Measurements from ENCODE around the gene VSIG10L.

Gene VSIG10L

DNA sequence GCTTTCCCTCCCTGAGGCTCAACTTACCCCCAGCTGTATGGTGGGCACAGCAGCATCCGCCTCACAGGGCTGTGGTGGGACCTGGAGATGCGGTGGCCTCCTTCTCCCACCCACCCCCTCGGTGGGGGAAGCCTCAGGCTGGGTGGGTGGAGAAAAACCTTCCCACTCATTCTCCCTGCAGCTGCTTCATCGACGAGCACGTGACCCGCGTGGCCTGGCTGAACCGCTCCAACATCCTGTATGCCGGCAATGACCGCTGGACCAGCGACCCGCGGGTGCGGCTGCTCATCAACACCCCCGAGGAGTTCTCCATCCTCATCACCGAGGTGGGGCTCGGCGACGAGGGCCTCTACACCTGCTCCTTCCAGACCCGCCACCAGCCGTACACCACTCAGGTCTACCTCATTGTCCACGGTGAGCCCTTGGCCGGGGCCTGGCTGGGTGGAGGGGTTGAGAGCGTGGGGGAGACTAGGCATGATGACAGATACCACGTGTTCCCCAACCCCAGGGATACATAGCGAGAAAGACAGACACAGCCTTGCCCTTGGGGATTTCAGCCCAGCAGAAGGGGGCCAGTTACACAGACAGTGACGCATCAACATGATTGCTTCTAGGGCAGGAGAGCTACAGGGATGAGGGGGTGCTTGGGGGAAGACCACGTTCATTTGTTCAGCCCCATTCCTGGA lies 18.3 kb downstream of the VSIG10L start:
- TF ChIP-seq TCF12 (IDR thresholded peaks at IDR 0.05; ENCODE audit: low read depth): no peak
- TF ChIP-seq, protein P1, sequence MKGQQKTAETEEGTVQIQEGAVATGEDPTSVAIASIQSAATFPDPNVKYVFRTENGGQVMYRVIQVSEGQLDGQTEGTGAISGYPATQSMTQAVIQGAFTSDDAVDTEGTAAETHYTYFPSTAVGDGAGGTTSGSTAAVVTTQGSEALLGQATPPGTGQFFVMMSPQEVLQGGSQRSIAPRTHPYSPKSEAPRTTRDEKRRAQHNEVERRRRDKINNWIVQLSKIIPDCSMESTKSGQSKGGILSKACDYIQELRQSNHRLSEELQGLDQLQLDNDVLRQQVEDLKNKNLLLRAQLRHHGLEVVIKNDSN (IDR thresholded peaks at IDR 0.05): no peak
- no peak for TF ChIP-seq ZBTB7A (IDR thresholded peaks at IDR 0.05; ENCODE audit: low read depth)
- TF ChIP-seq CREB1 (IDR thresholded peaks at IDR 0.05; ENCODE audit: low read depth): no peak
- no peak for TF ChIP-seq RAD21 (IDR thresholded peaks at IDR 0.05; ENCODE audit: low read depth)

DNA sequence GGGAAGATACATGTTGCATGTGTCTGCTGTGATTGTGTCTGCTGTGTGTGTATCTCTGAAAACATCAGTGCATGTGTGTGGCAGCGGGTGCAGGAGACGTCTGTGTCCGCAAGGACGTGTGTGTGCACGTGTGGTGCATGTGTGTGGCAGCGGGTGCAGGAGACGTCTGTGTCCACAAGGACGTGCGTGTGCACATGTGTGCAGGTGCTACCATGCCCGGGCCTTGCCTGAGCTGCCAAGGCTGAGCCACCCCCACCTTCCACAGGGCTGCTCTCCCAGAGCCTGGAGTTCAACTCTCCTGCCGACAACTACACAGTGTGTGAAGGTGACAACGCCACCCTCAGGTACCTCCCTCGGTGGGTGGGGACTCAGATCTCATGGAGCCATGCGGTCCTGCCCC lies 20.1 kb downstream of the VSIG10L start:
- TF ChIP-seq NFIC (IDR thresholded peaks at IDR 0.05): no peak
- TF ChIP-seq, protein P1 (IDR thresholded peaks at IDR 0.05): no peak
- TF ChIP-seq, protein P2, sequence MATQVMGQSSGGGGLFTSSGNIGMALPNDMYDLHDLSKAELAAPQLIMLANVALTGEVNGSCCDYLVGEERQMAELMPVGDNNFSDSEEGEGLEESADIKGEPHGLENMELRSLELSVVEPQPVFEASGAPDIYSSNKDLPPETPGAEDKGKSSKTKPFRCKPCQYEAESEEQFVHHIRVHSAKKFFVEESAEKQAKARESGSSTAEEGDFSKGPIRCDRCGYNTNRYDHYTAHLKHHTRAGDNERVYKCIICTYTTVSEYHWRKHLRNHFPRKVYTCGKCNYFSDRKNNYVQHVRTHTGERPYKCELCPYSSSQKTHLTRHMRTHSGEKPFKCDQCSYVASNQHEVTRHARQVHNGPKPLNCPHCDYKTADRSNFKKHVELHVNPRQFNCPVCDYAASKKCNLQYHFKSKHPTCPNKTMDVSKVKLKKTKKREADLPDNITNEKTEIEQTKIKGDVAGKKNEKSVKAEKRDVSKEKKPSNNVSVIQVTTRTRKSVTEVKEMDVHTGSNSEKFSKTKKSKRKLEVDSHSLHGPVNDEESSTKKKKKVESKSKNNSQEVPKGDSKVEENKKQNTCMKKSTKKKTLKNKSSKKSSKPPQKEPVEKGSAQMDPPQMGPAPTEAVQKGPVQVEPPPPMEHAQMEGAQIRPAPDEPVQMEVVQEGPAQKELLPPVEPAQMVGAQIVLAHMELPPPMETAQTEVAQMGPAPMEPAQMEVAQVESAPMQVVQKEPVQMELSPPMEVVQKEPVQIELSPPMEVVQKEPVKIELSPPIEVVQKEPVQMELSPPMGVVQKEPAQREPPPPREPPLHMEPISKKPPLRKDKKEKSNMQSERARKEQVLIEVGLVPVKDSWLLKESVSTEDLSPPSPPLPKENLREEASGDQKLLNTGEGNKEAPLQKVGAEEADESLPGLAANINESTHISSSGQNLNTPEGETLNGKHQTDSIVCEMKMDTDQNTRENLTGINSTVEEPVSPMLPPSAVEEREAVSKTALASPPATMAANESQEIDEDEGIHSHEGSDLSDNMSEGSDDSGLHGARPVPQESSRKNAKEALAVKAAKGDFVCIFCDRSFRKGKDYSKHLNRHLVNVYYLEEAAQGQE (IDR thresholded peaks at IDR 0.05; ENCODE audit: low read depth): no peak
- TF ChIP-seq EP300 (IDR thresholded peaks at IDR 0.05; ENCODE audit: borderline replicate concordance): no peak
- TF ChIP-seq FOXM1 (IDR thresholded peaks at IDR 0.05; ENCODE audit: borderline replicate concordance, low read depth): no peak
- no peak for TF ChIP-seq CEBPB (IDR thresholded peaks at IDR 0.05)
- no peak for TF ChIP-seq CREB1 (IDR thresholded peaks at IDR 0.05; ENCODE audit: low read depth)
- no peak for TF ChIP-seq YY1 (IDR thresholded peaks at IDR 0.05; ENCODE audit: low read depth)
- no peak for TF ChIP-seq TAF1 (IDR thresholded peaks at IDR 0.05; ENCODE audit: low read depth)
- TF ChIP-seq EGR1 (IDR thresholded peaks at IDR 0.05): no peak
- no peak for TF ChIP-seq TCF12 (IDR thresholded peaks at IDR 0.05; ENCODE audit: low read depth)
- TF ChIP-seq, protein P3, sequence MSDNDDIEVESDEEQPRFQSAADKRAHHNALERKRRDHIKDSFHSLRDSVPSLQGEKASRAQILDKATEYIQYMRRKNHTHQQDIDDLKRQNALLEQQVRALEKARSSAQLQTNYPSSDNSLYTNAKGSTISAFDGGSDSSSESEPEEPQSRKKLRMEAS (IDR thresholded peaks at IDR 0.05): no peak
- no peak for TF ChIP-seq ZBTB7A (IDR thresholded peaks at IDR 0.05; ENCODE audit: low read depth)
- TF ChIP-seq TEAD4 (IDR thresholded peaks at IDR 0.05): no peak
- TF ChIP-seq RAD21 (IDR thresholded peaks at IDR 0.05; ENCODE audit: low read depth): no peak

DNA sequence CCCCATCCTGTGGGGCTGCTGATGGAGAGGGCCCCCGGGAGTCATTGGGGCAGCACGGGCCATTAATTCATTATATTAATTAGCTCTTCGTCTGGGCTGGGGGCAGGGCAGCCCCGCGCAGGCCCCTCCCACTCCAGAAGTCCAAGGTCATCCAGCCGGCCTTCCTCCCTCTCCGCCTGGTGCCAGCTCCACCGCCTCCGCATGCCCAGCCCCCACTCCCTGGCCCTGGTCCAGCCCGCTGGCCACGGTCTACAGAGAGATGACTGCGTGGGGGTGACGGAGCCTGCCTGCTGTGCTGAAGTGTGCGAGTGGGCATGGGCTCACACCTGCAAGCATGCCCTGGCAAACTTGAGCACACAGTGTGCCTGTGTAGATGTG lies 21.7 kb downstream of the VSIG10L start:
- no peak for TF ChIP-seq YY1 (IDR thresholded peaks at IDR 0.05; ENCODE audit: low read depth)
- TF ChIP-seq EGR1 (IDR thresholded peaks at IDR 0.05): peak; percentile 58; the same call in 1 of the 2 replicates
- no peak for TF ChIP-seq CREB1 (IDR thresholded peaks at IDR 0.05; ENCODE audit: low read depth)
- TF ChIP-seq TCF12 (IDR thresholded peaks at IDR 0.05; ENCODE audit: low read depth): no peak
- no peak for TF ChIP-seq FOXM1 (IDR thresholded peaks at IDR 0.05; ENCODE audit: borderline replicate concordance, low read depth)
- no peak for TF ChIP-seq CEBPB (IDR thresholded peaks at IDR 0.05)
- TF ChIP-seq NFIC (IDR thresholded peaks at IDR 0.05): peak; percentile 46; the same call in 1 of the 2 replicates
- TF ChIP-seq EP300 (IDR thresholded peaks at IDR 0.05; ENCODE audit: borderline replicate concordance): no peak
- TF ChIP-seq, protein P3 (IDR thresholded peaks at IDR 0.05): no peak
- no peak for TF ChIP-seq ZBTB7A (IDR thresholded peaks at IDR 0.05; ENCODE audit: low read depth)
- TF ChIP-seq TEAD4 (IDR thresholded peaks at IDR 0.05): no peak
- TF ChIP-seq, protein P1 (IDR thresholded peaks at IDR 0.05): no peak

DNA sequence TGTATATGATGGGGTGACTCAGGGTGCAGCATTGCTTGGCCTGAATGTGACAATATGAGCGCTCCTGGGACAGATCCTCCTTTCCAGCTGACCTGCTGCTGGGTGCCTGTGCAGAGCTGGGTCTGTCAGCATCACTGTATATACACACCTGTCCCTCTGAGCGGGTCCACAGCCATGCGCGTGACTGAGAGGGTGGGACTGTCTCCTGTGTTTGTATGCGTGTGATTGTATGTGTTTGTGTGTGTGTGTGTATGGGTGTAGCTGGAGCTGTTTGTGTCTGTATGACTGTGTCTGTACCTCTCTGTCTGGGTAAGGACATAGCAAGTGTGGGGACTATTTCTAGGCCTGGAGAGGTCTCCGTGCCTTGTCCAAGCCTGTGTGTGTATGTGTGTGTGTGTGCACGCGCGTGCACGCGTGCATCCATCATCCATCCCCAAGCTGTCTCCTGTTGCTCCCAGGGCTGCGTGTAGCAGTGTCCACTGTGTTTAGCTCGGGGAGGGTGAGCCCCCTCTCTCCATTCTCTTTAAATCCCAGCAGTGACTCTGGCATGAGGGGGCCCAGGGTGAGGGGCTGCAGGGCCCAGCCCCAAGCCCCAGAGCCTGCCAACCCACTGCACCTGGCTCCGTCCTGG lies 22.2 kb downstream of the VSIG10L start:
- no peak for TF ChIP-seq ZBTB7A (IDR thresholded peaks at IDR 0.05; ENCODE audit: low read depth)
- TF ChIP-seq EP300 (IDR thresholded peaks at IDR 0.05; ENCODE audit: borderline replicate concordance): no peak
- TF ChIP-seq YY1 (IDR thresholded peaks at IDR 0.05; ENCODE audit: low read depth): no peak
- TF ChIP-seq TCF12 (IDR thresholded peaks at IDR 0.05; ENCODE audit: low read depth): no peak
- TF ChIP-seq NFIC (IDR thresholded peaks at IDR 0.05): no peak
- no peak for TF ChIP-seq CEBPB (IDR thresholded peaks at IDR 0.05)
- TF ChIP-seq, protein P3 (IDR thresholded peaks at IDR 0.05): no peak
- TF ChIP-seq TEAD4 (IDR thresholded peaks at IDR 0.05): no peak
- no peak for TF ChIP-seq RAD21 (IDR thresholded peaks at IDR 0.05; ENCODE audit: low read depth)
- TF ChIP-seq, protein P2 (IDR thresholded peaks at IDR 0.05; ENCODE audit: low read depth): no peak
- TF ChIP-seq, protein P1 (IDR thresholded peaks at IDR 0.05): no peak
- no peak for TF ChIP-seq TAF1 (IDR thresholded peaks at IDR 0.05; ENCODE audit: low read depth)
- TF ChIP-seq FOXM1 (IDR thresholded peaks at IDR 0.05; ENCODE audit: borderline replicate concordance, low read depth): no peak
- TF ChIP-seq EGR1 (IDR thresholded peaks at IDR 0.05): no peak
- no peak for TF ChIP-seq CREB1 (IDR thresholded peaks at IDR 0.05; ENCODE audit: low read depth)
